GM03348 (cell line): ENCODE data around the gene OPRM1.

Experiments
- DNase-seq: peaks from one replicate; pipeline ENCODE4 v3.0.0; 2012; ENCODE audit warnings: low spot score

Gene OPRM1

DNA sequence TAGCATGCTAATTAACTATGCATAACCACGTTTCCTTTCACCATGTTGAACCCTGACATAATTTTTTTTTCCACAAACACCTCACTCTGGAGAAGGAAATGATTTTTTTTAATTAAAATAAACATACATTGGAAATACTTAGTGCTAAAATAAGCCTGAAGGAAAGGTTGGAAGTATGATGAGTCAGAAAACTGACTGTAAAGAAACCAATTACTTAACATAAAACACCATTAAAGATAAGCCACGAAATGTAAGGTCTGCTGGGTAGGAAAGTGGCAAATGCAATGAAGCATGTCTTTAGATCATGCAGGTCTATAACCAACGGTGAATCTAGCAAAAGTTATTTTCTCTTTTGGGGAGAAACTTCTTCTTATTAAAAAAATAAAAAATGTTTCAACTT is 47.5 kb downstream of the OPRM1 start:
- DNase-seq, result no peak

DNA sequence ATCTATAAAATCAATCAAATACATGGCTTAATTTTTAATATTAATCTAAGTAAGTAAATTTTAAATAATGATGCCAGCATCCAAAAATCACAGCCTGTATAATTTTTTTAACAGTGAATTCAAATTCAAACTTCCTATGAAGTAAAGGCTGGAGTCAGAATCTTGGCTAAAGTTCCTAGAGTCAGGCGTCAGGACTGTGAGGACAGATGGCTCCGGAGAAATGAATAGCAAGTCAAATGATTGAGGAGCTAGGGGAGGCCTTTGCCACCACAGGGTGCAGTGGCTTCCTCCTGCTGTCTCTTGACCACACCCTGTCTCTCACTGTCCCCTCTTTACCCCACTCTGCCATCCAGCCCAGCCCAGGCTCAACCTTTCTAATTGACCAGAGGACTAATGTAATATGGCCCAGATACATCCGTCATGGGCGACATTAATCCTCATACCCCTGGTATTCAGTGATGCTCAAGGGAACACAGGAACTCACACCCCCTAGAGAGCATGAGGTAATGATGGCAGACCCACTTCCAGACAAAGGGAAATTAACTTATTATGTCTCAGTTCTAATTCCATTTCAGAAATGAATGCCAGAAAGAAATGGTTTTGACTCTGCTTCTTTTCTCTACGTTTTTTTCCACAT is 53.4 kb downstream of the OPRM1 start:
- no peak for DNase-seq

DNA sequence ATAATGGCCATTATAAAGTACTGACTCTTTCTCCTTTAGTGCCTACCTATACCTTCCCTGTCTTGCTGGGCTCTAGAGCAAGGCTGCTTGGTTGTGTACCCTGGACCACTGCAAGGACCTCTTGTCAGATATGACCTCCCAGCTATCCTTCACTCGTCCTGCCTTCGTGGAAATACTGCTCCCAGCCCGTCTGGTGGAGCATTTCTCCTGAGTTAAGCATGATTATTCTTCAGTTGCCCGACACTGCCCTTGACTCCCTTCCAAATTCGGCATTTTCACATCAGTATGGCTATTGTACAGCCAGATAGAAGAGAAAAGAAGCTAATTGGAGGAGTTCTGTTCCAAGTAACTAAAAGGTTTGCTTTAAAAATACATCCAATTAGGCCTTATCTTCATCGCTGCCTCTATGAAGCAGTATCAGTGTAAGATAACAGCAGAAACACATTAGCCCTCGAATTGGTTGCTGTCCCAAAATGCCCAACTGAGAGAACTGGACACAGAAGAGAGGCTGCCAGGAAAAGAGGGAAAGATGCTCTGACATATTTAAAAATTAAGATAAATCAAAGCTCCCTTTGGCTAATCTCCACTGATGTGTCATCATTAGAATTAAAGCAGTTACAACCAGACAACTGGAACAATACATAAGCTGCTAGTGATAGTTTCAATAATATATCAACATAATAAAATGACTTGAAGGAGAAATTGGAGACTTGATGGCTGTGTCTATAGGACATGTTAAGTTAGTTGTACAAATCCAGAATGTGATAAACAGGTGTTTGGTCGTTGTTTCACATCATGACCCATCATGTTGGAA is 54.4 kb downstream of the OPRM1 start:
- no peak for DNase-seq

DNA sequence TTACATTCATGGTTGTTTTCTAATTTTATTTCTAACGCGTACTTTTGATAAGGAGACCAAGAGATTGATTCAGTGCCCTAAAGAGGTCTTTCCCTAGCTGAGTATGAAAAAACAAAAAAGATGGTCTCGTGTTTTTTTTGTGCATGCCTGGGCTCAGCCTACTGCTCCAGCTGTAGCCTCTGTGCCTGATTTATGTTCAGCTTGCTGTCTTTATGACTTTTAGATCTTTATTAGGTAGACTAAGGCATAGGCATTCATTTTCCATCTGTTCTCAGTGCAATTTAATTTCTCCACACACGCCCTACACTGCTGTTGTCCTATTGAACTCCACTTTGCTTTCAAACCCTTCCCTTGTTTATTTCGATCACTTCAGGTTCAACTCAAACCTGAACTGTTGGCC is 56.5 kb downstream of the OPRM1 start:
- DNase-seq, result no peak

DNA sequence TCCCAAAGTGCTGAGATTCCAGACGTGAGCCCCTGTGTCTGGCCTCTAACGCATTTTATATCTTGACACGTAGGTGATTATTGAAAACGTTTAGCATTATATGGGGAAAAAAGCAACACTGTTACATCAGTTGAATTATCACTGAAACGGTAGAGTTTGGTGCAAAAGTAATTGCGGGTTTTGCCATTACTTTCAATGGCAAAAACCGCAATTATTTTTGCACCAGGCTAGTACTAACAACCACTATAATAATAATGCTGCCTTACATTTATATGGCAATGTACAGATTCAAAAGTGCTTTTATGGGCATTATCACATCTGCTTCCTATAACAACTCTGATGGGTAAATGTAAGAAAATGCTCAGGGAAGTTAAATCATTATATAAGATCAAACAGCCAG is 57.3 kb downstream of the OPRM1 start:
- no peak for DNase-seq

DNA sequence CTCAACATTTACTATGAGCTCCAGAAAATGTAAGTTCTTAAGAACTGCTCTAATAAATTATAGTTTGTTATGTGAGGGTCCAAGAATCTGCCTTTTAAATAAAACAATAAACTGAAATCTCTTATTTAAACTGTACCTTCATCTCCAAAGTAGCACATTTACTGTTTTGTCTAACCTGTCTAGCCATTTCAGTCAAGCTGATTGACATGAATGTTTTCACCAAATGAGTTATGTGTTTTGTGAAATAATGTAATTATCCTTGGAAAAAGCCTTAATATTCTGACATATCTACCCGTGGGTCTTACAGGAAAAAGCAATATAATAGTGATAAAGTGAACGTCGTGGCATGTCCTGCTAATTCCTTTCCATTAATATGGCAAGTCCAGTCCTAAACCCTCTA is 57.8 kb downstream of the OPRM1 start:
- DNase-seq, result no peak

DNA sequence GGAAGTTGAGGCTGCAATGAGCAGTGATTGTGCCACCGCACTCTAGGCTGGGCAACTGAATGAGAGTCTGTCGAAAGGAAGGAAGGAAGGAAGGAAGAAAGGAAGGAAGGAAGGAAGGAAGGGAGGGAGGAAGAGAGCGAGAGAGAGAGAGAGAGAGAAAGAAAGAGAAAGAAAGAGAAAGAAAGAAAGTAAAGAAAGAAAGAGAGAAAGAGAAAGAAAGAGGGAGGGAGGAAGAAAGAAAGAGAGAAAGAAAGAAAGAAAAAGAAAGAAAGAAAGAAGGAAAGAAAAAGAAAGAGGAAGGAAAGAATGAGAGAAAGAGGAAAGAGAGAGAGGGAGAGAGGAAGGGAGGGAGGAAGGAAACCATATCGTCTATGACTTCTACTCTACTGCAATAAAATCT is 60.2 kb downstream of the OPRM1 start:
- no peak for DNase-seq

DNA sequence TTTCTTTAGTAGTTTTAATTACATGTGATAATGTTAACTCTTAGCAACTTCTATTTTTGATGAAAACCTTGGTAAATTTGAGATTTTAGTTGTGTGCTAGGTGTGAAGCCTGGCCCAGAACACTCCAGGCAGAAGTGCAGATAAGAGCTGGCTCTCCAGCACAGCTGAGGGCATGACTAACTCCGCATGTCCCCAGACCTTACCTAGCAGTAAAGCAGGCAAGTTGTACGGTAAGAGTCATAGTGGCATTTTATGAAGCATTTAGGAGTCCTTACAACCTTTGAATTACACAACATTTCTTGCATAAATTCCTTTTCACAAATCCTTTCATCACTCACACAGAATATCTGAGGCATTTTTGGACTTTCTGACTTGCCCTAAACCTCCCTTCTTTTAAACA is 67.2 kb downstream of the OPRM1 start:
- no peak for DNase-seq

DNA sequence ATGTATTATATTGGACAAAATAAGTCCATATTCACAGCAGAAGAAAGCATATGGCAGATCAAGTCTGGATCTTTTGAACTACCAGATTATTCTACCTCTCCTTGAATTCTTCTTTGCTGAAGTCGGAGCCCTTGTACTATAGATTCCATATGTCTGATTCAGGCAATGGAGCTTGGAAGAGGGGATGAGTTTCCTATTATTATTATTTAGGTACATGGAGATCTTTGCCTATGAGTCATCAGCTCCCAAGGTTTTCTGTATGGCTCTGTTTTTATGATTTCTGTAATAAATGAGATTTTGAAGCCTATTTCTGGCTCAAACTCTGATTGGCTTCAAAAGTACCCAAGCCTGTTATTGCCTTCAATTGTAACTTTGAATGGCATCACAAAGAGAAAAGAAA is 72.0 kb downstream of the OPRM1 start:
- DNase-seq, result no peak

DNA sequence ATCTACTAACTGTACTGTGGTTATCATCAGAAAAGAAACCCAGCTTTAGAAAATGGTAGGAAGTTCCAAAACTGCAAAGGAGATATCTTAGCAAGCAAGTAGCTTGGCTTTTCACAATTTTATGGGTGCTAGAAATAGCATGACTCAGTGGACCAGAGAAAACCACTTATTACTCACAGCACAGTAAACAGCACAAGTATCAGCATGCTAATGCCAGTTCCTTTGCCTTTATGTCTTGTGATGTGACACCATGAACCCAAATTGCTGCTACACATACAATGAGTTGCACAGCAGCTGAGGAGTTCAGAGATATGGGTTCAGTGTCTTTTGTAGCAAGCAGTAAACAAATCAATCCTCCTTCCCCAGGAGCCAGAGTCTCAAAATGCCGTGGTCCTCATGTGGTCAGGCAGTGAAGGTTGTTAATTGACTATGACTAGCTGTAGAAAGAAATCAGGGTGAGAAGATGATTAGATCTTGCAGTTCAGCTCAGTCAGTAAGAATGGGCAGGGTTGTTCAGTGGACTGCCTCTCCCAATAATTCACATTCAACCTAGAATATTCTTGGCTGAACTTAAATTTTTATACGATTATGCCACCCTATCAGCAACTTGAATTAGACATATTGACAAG is 73.3 kb downstream of the OPRM1 start:
- DNase-seq, result no peak

DNA sequence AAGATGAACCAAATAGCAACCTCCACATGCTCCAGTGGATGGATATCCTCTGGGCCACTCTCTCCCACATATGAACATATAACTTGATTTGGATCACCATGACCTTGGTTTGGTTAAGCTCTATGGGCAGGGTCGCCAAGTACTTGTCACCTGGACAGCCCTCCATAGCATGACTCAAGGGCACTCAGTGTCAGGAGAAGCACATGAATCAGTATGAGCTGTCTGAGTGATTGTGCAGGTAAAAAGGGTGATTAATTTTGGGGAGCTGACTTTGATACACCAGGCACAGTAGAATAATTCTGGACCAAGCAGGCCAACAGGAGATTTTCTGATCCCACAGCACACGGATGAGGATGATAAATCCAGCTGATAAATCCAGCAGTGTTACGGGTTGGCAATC is 74.4 kb downstream of the OPRM1 start:
- no peak for DNase-seq

DNA sequence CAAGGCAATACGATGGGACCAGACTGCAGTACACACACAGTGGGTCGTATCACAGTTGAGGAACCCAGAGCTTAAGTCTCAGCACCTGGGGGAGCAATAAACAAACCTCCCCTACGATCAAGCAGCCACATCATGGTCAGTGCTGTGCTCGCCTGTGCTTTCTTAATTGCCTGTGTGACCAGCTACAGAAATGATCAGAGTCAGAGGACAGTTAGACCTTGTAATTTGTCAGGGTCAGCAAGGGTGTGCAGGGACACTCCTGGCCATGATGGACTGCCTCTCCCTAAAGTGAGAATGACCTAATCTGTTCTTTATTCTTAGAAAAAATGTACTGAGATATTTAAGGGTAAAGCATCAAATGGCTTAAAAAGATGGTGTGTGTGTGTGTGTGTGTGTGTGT is 78.4 kb downstream of the OPRM1 start:
- DNase-seq, result no peak

DNA sequence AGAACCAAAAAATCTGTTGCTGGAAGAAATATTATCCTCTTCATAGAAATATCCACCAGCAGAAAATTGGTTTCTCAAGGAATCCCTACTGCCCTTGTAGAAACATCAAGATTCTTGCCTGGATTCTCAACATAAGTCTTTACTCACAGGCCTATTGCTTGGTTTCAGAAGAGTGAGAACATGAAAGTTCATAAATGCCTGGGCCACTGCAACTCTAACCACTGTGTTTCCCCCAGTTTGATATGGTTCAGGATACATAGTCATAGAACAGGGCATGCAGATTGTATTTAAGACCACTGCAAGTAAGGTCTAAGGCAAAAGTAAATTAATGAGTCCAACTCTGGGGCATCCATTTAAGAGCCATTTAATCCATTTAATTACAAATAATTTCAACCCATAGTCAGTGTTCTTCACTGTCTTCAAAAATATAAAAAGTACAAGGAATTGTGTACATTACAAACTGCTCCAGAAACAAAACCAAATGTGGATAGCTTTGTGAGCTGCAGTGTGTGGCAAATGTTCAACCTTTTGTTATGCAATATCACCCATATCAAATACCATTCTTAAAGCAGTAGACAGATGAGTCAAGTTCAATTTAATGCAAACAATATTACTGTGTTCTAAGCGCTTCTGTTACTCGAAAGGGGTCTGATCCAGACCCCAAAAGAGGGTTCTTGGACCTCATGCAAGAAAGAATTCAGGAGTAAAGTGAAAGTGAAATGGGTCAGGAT is 83.3 kb downstream of the OPRM1 start:
- no peak for DNase-seq

DNA sequence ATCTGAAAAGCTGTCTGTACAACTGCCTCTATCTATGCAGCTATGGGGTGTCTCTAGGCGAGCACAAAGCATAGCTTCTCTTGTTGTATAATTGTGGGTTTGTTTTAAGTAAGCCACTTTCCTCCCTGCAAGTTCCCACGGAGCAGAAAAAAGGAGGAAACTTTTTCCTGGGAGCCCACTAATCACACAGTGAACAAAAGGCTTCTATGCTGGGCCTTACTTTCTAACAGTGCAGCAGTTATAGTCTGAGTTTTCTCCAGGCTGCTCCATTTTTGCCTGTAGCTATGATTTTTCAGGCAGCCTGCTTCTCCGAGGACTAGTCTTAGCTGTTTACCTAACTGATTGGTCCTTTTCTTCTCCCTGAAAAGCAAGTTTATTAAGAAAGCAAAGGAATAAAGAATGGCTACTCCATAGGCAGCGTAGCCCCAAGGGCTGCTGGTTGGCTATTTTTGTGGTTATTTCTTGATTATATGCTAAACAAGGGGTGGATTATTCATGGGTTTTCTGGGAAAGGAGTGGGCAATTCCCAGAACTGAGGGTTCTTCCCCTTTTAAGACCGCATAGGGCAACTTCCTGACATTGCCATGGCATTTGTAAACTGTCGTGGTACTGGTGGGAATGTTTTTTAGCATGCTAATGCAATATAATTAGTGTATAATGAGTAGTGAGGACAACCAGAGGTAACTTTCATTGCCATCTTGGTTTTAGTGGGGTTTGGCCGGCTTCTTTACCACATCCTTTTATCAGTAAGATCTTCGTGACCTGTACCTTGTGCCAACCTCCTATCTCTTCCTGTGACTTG is 84.3 kb downstream of the OPRM1 start:
- DNase-seq, result no peak

DNA sequence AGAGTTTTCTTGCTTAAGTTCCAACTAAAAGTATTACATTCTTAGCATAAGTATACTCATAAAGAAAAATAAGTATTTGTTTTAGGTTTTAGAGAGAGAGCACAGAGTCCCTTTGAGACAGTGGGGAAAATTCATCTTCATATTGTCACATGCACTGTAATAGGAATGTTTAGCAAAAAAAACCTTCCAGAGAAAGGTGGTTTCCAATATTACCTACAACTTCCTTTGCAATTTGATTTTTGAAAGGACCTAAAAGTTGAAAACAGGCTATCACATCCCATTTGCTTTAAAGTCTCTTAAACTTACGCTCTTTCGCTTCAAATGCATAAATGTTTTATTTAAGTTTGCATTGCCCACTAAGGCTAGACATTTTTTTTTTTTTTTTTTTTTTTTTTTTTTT is 86.4 kb downstream of the OPRM1 start:
- no peak for DNase-seq

DNA sequence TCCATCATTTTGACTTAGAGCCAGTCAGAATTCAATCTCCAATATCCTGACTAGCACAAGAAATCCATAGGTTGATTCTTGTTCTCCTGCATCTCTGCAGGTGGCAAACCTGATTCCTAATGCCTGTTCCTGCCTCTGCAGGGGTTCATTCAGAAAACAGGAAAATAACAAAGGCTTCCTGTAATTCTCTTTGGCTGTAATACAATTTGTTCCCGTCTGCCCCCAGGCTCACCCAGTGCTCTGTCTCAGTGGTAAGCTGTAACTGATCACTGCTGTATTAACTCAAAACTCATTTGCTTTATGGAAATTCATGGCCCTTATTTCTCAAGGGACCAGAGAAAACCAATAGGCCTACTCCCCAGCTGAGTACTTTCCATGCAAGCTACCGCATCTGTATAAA is 88.6 kb downstream of the OPRM1 start:
- DNase-seq, result no peak

DNA sequence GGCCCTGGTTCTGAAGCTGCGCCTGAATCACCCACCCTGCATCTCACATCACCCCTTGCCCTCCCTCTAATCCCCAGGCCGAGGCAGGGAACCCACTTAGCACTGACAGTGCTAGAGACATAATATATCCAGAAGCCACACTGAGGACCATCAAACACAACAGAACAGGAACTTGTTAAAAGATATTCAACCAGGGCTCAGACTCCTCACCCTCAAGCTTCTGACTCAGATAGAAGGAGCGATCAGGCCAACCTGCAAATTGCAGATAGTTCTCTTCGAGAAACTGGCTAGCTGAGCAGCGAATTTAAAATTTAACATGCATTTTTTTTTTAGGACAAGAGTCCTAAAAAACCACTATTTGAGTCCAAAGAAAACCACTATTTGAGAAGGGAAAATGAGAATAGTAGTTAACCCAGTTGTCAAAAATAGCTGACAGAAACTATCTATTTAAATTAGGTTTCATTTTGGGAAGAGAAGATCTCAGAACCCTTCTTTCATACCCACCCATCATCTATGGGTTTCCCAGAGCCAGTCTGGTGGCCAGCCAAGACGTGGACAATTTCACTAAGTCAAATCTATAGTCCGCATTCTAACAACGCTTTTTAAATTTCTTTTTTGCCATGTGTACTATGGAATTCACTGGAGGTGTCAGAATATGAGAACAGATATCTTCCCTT is 95.6 kb downstream of the OPRM1 start:
- DNase-seq, result no peak

DNA sequence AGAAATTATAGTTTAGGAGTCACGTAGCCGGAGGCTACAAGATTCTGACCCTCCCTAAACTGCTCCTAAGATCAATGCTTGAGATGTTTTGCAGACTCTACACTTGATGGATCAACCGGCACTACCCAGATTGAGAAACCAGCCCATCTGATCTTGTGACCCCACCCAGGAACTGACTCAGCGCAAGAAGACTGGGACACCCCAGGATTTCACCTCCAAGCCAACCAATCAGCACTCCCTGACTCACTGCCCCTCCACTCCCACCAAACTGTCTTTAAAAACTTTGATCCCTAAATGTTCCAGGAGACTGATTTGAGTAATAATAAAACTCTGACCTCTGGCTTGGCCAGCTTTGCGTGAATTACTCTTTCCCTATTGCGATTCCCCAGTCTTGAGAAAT is 99.8 kb downstream of the OPRM1 start:
- DNase-seq, result no peak

DNA sequence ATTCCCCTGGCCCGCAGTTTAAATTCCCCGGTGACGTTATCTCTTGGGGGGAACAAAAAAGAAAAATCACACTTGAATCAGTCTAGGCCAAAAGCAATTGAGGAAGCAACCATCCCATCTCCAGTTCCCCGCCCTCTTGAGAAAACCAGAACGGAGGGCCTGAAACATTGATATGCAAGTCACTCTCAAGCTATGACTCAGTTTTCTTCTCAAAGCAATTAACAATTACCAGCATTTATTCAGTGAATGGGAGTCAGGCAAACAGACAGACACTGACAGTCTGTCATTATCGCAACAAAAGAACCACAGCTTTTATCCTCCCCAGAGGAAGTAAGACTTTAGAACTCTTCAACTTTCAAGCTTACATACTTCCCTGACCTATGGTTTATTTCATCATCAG is 100.9 kb downstream of the OPRM1 start:
- DNase-seq, result no peak

DNA sequence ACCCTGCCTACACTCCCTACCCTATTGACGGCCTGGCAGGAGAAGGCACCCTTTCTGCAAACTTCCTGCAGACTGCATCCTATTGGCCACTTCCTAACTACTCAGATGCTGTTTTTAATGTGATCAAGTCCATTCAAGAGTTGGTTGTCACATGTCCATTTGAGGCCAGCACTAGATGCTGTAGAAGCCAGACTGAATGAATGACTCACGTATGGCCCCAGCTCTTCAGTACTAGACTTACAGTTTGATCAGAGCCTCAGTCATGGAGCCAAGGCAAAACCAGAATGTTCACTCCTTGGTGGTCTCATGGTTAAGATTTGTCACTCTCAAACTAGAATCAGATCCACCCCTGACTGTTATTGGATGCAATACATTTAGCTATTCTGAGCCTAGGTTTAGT is 101.7 kb downstream of the OPRM1 start:
- DNase-seq, result no peak

DNA sequence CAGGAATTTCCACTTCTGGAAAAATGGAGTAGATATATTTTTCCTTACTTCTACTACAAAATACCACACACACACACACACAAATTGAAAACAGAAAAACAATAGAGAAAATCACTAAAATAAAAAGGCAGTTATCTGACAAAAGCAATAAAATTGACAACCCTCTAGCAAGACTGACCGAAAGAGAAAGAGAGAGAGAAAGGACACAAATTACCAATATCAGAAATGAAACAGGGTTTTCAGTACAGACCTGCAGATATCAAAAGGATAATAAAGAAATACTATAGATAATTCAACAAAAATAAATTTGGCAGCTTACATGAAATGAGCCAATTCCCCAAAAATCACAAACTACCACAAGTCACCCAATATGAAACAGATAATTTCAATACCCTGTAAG is 104.7 kb downstream of the OPRM1 start:
- no peak for DNase-seq
